HuH-7 (cell line): Measurements from ENCODE around the gene CELA2A.
"Not testable (repeated sequence)": the region's sequence is repeated elsewhere in the genome, so short reads cannot be mapped to it uniquely, and the experiment has no call there.

Experiments used
- DNase-seq: peaks from one replicate; pipeline ENCODE4 v3.0.0; 2011; ENCODE audit warnings: low spot score

The CELA2A gene

DNA sequence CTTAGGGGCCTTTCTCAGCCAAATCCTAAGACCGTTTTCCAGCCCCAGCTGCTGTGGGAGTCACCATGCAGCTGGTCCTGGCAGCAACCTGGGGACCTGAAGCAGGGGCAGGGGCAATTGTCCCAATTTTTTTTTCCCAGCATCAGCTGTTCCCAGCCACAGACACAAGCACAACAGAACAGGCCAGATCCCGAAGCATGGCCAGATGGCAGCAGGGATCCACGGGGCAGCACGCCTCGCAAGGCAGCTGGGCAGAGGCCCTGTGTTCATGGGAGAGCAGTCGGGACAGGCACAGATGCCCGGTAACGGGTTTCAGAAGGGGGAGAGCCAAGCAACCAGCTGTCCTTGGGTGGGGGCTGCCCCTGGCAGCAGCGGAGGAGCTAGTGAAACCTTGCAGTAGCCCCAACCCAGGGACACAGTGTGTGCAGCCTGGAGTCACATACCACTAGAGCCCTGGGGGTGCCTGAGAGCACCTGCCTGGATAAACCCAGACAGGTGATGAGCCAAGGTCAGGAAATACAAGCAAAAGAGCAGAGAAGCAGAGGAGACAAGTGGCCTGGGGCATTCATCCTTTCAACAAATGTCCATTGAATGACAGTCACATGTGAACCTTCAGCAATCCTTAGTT is 13.4 kb downstream of the CELA2A start:
- not testable (repeated sequence) for DNase-seq

DNA sequence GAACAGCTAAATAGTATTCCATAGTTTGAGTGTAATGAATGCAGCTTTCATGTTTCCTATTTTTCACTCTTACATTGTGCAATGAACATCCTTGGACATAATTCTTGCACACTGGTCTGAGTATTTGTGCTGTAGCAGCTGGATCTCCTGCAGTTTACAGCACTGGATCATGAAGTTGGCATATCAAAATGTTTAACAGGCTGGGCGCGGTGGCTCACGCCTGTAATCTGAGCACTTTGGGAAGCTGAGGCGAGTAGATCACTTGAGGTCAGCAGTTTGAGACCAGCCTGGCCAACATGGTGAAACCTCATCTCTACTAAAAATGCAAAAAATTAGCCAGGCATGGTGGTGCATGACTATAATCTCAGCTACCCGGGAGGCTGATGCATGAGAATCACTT is 14.5 kb downstream of the CELA2A start:
- not testable (repeated sequence) for DNase-seq

DNA sequence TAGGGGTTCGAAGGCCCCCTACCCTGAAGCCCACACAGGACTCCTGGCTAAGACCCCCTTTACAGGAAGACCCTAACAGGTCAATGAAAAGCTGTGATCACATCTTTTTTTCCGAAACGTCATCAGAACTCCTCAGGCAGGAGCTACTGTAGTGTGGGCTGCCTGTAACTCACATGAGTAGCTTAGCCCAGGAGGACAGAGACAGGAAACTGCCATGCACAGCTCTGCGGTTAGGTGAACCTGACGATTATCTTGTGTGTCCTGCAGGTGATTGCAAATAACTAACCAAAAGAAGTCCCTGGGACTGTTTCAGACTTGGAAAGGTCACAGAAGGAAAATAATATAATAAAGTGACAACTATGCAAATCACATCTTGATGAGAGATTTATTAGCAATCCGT is 15.2 kb downstream of the CELA2A start:
- DNase-seq, result not testable (repeated sequence)

DNA sequence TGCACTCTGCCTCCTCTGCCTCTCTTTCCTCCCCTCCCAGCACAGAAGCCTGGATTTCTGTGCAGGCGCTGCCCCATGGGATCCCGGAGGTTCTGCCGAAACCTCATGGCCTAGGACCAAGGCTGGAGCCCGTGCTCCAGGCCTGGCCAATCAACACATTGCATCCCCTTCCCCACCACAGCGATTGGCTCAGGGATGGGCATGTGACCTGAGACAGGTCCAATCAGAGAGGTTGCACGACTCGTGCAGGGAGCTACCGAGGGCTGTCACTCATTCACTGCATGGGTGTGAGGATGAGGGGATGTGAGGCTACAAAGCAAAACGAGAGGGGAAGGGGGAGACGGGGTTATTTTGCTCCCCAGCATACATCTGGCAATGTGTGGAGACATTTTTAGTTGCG is 16.1 kb downstream of the CELA2A start:
- DNase-seq, result no peak

DNA sequence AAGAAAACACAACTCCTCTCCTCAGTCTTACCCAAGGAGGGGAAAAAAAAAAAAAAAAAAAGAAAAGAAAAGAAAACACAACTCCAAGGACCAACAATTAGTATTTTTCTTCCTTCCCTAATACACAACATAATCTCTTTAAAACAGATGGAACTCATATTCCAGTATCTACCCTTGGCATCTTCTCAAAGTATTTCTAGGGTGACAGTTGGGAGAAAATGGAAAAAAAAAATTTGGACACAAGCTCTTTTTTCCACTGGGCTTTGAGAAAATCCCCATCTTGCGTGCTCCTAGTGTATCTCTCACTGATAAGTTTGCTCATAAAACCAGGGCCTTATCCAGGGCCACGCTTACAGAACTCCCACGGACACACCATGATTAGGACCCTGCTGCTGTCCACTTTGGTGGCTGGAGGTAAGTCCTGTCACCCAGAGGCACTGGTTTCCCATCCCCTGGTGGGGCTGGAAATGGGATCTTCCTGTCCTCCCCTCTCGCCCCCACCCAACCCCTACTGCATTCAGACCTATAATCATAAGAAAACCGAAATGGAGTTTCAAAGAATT is 19.3 kb downstream of the CELA2A start, which contains the start of gene CELA2B:
Gene CELA2B, plus strand, starts transcription at position 353 of the 563 bp plus-strand sequence. Its CDS starts 22 bp downstream, at position 375.
- DNase-seq, result no peak

DNA sequence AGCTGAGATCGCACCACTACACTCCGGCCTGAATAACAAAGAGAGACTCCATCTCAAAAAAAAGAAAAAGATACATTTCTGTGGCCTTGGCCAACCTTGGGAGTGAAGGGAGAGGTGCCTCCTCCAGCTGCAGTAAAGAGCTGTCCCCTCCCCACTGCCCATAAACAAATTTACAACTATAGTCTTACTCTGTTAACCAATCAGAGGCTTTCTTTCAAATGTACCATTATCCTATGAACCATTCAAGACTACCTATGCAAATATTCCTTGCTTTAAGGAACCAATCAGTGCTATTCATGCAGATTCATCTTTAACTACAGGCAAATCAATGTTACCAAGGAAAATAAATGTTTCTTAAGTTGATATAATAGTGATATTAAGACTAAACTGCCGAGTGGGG is 20.4 kb downstream of the CELA2A start:
- no peak for DNase-seq

DNA sequence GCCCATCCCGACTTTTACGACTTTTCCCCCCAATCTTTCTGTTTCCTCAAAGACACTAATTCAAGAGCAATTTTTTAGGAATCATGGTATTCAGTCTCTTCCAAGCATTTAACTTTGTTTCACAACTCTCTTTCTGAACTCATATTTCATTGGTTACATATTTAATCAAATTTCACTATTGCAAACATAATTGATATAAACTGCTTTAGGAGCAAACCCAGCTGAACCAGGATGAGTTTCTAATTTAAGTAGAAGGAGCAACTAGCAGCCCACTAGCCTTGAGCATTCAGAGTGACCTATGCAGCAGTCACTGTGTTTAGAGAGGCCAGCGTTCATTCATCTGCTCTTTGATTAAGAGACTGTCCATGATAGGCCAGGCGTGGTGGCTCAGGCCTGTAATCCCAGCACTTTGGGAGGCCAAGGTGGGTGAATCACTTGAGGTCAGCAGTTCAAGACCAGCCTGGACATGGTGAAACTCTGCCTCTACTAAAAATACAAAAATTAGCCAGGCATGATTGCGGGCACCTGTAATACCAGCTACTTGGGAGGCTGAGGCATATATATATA is 21.2 kb downstream of the CELA2A start:
- no peak for DNase-seq

DNA sequence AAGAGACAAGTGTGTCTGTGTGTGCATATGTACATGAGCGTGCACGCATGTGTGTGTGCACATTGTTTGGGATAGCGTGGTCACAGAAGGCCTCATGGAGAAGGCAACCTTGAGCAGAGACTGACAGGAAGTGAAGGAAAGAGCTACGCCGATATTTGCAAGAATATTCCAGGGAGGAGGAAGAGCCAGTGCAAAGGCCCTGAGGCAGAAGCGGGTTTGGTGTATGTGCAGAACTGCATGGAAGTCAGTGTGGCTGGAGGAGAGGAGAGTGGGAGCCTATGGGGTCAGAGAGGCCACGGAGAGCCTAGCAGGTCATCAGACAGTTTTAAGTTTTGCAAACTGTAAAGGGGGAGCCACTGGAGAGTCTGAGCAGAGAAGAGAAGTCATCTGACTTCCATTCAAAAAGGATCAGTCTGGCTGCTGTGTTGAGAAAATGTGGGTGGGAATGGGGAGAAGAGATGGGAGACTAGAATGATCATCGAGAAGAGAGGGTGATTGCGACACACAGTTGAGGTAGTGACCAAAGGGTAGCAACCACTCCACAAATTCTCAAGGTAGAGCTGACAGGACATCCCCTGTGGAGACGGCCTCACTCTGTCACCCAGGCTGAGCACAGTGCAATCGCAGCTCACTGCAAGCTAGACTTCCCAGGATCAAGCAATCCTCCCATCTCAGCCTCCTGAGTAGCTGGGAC is 23.3 kb downstream of the CELA2A start:
- no peak for DNase-seq

DNA sequence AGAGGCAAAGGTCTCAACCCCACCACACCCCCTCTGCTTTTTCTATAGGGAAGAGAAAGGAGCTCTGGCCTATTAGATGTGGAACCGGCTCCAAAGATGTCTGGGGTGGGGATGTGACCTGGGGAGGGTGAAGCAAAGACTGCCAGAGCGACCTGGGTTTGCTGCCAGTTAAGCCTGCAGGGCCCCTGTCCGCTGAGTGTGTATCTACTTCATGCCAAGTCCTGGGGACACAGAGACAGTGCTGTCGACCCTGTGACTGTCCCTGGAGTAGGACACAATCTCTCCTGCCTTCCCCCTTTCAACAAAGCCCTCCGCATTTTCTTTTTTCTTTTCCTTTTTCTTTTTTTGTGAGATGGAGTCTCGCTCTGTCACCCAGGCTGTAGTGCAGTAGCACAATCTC is 25.9 kb downstream of the CELA2A start:
- not testable (repeated sequence) for DNase-seq

DNA sequence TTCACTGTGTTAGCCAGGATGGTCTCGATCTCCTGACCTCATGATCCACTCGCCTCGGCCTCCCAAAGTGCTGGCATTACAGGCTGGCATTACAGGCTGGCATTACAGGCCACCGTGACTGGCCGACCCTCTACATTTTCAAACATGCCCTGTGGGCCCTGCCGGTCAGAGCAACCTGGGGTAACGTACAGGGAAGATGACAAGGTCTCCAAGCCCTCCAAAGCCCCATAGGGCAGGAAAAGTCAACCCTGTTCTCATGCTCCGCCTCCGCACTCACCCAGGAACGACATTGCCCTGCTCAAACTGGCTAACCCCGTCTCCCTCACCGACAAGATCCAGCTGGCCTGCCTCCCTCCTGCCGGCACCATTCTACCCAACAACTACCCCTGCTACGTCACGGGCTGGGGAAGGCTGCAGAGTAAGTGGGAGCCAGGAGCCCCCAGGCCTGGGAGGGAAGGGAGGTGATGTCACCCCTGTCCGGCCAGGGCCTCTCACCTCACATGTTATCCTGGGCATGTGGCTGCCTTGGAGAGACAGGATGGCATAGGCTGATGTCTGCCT is 26.5 kb downstream of the CELA2A start:
- not testable (repeated sequence) for DNase-seq

DNA sequence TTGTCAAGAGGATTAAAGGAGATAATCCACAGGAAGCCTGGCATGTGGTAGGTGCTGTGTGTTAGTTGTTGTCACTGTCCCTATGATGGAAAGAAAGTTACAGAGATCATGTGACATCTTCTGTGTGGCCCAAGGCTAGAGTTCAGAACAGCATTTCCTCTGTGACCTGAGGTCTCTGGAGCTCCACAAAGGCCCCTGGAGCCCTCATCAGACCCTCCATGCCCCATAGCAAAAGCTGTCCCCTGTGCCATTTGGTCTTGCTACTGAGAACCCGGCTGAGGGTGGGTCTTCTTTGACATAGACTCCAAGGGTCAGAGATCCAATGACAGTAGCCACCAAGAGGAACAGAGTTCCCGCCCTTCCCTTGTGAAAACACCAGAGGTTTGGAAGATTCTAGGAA is 27.4 kb downstream of the CELA2A start:
- no peak for DNase-seq

DNA sequence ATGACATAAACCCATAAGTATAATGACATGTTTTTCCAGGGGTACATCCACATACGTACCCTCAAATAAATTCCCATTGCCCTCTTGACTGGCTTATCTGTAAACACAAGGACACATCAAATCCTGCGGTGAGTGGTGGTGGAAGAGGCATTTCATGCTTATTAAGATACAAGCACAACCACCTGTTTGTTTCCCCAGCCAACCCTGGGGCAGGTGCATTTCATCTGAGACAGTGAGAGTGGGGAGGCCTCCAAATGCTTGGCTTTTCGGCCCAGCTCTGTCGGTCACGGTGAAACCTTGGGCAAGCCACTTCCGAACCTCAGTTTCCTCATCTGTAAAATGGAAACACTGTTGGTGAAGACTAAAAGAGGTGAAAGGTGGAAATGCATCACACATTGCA is 27.9 kb downstream of the CELA2A start:
- not testable (repeated sequence) for DNase-seq

DNA sequence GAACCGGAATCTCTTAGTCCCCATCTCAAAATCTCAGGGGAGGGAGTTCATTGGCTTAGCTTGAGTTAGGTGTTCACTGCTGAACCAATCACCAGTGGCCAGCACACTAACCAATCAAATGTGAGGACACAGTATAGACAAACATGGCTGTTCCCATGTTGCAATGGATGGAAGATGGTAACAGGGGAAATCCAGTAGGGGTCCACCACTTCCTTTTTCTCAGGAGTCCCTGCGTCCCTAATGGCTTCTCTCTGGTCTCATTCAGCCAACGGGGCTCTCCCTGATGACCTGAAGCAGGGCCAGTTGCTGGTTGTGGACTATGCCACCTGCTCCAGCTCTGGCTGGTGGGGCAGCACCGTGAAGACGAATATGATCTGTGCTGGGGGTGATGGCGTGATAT is 29.1 kb downstream of the CELA2A start:
- no peak for DNase-seq

DNA sequence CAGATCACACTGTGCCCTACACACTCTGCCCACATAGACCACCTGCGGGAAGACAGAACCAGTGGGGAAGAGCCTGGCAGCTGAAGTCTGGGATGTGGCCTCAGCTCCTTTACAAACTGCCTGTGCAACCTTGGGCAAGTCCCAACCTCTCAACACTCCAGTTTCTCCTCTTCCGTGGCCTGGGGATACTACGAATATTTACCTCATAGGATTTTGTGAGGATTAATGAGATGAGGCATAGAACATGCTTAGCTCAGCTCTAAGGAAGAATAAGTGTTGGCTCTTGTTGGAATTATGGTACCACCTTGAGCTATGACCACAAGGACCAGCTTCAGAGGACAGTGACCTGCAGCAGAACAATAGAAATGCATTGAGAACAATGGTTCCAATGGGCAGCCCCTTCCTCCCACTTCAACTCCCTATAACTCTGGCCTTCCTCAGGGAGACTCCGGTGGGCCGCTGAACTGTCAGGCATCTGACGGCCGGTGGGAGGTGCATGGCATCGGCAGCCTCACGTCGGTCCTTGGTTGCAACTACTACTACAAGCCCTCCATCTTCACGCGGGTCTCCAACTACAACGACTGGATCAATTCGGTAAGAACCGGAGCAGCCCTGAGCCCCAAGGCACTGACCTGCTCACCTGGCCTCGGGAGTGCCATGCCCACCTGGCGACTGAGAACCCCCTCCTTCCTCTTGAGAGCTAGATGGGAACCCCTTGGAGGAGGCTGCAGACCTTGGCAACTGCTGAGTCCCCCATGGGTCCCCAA is 30.5 kb downstream of the CELA2A start:
- DNase-seq, result not testable (repeated sequence)

DNA sequence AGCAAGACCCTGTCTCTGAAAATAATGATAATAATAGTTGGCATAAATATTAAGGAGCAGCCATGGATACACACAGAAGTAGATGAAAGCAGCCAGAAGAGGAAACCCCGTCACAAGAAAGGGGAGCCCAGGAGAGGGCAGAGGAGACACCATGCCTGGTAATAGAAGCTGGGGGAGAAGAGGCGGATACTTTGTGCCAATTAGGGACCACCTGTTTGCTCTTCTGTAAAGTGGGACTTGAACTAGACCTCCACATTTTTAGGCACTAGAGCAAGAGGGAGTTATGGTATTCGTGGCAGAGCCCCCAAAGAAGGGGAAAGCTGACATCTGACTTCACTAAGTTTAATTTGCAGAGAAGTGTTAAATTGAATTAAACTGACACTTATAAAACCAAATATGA is 31.8 kb downstream of the CELA2A start:
- no peak for DNase-seq

DNA sequence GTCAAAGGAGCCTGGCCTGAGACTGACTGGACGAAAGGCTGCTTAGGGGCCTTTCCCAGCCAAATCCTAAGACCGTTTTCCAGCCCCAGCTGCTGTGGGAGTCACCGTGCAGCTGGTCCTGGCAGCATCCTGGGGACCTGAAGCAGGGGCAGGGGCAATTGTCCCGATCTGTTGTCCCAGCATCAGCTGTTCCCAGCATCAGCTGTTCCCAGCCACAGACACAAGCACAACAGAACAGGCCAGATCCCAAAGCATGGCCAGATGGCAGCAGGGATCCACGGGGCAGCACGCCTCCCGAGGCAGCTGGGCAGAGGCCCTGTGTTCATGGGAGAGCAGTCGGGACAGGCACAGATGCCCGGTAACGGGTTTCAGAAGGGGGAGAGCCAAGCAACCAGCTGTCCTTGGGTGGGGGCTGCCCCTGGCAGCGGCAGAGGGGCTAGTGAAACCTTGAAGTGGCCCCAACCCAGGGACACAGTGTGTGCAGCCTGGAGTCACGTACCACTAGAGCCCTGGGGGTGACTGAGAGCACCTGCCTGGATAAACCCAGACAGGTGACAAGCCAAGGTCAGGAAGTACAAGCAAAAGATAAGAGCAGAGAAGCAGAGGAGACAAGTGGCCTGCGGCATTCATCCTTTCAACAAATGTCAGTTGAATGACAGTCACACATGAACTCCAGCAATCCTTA is 32.7 kb downstream of the CELA2A start:
- no peak for DNase-seq

DNA sequence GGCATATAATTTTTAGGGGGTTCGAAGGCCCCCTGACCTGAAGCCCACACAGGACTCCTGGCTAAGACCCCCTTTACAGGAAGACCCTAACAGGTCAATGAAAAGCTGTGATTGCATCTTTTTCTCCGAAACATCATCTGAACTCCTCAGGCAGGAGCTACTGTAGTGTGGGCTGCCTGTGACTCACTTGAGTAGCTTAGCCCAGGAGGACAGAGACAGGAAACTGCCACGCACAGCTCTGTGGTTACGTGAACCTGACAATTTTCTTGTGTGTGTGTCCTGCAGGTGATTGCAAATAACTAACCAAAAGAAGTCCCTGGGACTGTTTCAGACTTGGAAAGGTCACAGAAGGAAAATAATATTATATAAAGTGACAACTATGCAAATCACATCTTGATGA is 34.5 kb downstream of the CELA2A start:
- not testable (repeated sequence) for DNase-seq

DNA sequence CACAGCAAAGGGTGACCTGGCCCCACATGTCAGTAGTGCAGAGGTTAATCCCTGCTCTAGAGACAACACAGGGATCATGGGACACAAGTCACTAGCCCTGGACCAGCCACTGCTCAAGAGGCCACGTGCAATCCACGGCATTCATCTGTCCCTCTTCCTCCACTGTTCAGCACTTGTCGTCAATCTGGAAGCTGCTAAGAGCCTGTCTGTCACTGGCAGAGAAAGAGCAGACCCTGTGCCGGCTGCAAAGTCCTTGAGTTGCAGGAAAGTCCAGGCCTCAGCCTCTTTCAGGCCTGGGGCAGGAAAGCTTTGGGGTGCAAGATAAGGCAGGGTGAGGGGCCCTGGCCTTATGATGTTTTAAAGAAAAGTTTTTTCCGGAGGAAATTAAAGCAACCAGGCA is 36.1 kb downstream of the CELA2A start:
- no peak for DNase-seq

DNA sequence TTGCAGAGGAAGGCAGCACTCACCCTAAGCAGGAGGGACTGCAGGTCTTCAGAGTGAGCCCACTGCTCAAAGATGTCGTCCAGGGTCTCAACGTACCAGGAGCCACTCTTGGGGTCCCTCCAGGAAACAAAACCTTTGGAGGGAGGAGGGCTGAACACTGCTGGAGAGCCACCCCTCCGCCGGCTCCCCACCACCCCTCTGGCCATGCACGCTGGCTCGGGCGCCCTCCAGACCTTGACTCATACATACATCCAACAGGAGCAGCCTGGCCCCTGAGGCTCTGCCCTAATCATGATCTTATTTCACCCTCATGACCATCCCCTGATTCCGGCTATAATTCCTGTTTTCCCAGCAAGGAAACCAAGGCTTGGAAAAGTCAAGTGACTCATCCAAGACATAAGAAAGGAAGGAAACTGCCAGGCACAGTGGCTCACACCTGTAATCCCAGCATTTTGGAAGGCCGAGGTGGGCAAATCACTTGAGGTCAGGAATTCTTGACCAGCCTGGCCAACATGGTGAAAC is 37.4 kb downstream of the CELA2A start:
- no peak for DNase-seq

DNA sequence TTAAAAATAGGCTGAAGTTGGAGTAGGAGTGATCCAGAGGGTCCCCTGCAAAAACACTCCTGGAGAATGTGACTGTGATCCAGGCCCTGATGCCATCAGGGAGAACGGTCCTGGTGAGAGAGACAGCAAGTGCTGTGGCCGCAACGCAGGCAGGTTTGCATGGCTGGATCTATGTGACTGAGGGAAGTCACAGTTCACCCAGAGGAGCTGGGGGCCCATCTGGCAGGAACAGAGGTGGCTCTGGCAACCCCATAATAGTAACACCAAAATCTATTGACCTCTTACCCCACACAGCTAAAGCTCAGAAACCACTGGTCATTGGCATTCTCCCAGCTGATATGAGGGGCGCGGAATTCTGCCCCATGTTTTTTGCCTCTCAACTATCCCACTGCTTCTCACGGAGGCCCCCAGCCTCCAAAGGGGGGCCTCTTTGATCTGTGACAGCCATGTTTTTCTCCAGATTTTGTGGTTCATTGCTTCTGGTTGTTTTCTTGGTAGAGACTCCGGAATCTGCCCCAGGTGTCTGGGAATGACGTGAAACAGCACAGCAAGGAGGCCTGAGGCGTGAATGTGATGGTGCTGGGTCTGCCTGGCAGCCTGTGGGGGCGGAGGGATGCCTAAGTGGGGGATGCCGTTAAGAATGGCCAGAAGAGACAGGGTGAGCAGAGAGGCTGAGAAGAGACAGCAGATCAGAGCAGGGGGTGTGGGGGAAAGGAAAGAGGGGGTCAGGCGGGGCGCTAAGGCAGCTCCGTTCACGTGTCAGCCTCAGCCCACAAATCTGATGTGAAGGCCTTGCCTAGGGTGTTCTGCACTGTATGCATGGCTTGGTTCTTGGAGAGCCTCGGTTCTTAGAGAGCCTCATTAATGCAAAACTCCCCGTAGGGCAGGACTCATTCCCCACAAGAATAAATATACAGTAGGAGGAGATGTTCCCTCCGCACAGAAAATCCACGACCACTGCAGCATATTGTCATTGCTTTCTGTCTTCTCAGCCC is 43.9 kb downstream of the CELA2A start:
- no peak for DNase-seq
